Left ventricle myocardium inferior (tissue), 1 donor: ENCODE measurements around the gene SLC38A2. TPM values are rescaled to one million over a fixed set of nuclear protein-coding genes. Genes with fewer than 3 reads are reported as not detected.

ENCODE experiments used
- DNase-seq: peaks from one replicate; pipeline ENCODE4 v3.0.0-alpha.2; 2020
- H3K27ac ChIP-seq: fragments of 200-600 bp; replicated peaks from 2 replicates; pipeline ENCODE4 v1.8.0; 2021
- H3K27me3 ChIP-seq: fragments of 200-600 bp; 2 replicates; pipeline ENCODE4 v1.8.0; 2021; ENCODE audit warnings: low read depth
- H3K36me3 ChIP-seq: fragments of 200-600 bp; 2 replicates; pipeline ENCODE4 v1.8.0; 2021
- H3K4me1 ChIP-seq: fragments of 200-600 bp; 2 replicates; pipeline ENCODE4 v1.8.0; 2021
- H3K4me3 ChIP-seq: fragments of 200-600 bp; 2 replicates; pipeline ENCODE4 v1.8.0; 2021; ENCODE audit warnings: mild to moderate bottlenecking, moderate library complexity
- H3K9me3 ChIP-seq: fragments of 200-600 bp; replicated peaks from 2 replicates; pipeline ENCODE4 v1.8.0; 2021
- CTCF ChIP-seq: fragments of 200-600 bp; IDR thresholded peaks from 2 replicates; pipeline ENCODE4 v1.8.0; 2021; ENCODE audit warnings: antibody characterized with exemption, mild to moderate bottlenecking, borderline replicate concordance
- intact Hi-C: fragments of 100-400 bp; cut with micrococcal nuclease; formaldehyde crosslinking; loops from one replicate; pipeline ENCODE4 v1.11.0; 2022
- total RNA-seq: library from RNA; stranded (reverse); fragmentation: NEBNext Ultra II Directional; extraction: Animal tissue kit (Norgen Biotek cat#: 25700); gene quantifications from one replicate; pipeline ENCODE4 v1.2.1, GENCODE V29; 2021
- donor health status: DM: no; HTN: yes; CAD: no; lungs with severe emphysema.

Gene SLC38A2
- total RNA-seq, 1 donor from 2014 or later = 129 TPM

DNA sequence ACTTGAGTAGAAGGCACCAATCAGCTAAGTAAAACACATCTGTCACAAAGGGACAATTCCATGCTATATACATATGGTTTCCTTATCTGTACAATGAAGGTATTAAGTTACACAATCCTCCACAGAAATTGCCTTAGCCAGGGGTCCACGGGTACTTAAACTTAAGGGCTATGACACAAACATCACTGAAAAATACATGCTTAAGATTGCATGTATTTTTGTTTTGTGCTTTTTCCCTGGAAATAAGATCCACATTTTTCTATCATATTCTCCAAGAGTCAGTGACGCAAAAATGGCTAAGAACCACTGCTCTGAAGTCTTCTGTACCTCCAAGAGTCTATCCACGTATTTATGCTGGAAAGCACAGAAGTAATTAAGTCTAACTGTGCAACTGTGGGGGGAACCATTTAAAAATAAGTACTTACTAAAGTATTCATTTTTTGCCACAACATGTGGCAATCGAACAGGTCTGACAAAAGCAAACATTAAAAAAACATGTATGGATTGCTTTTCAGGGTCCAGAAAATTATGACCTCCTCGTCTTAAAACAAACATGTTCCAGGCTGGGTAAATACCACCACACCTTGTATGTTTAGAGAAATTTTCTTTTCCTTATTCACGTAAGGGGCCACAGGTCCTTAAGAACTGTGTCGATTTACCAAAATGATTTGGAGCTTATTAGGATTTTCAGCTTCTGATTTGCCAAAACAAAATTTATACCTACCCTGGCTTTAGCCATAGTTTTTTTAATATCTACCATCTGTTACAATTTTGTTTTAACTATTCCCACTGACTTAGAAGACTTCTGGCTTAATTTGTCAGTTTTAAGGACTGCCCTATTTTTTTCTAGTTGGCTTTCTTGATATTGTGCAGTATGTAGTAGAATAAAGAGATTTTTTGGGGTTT, 2.8 kb downstream of the SLC38A2 start:
- H3K9me3 ChIP-seq = no peaks in the 10 kb centered on the region
- intact Hi-C loops = loop anchor here (10.0 kb wide), 1 partner anchor 295 kb away; no protein-coding TSS in a partner anchor
- peaks cover 87% of the 10 kb centered on the region for H3K4me1 ChIP-seq
- H3K4me3 ChIP-seq = peak overlapping the region; percentile 94
- no peak for TF ChIP-seq CTCF
- peak overlapping the region; percentile 98 for H3K27ac ChIP-seq
- H3K36me3 ChIP-seq = peaks cover 63% of the 10 kb centered on the region
- H3K27me3 ChIP-seq = no peaks in the 10 kb centered on the region
- no peak for DNase-seq

DNA sequence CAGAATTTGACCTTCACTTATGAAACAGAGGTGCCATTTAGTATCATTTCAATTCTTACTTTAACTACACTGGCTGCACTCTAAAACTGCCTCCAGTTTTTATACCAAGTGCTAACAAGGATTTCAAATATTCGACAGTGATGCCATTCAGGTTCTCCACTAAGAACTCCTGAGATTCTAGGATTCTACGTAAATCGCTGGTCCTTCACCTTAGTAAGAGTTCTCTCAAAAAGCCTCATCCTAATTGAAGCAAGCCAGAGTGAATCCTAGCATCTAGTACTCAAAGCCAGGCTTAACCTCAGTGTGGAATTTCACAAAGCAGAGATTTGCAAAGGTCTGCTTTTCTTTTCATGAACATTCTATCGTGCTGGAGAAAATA, 3.5 kb downstream of the SLC38A2 start:
- H3K27ac ChIP-seq = peak overlapping the region; percentile 98
- H3K27me3 ChIP-seq = no peaks in the 10 kb centered on the region
- intact Hi-C loops = loop anchor here (10.0 kb wide), 1 partner anchor 296 kb away; no protein-coding TSS in a partner anchor
- TF ChIP-seq CTCF = no peak
- H3K36me3 ChIP-seq = peaks cover 70% of the 10 kb centered on the region
- no peak for DNase-seq
- peaks cover 93% of the 10 kb centered on the region for H3K4me1 ChIP-seq
- H3K9me3 ChIP-seq = no peaks in the 10 kb centered on the region
- H3K4me3 ChIP-seq = peak overlapping the region; percentile 94

DNA sequence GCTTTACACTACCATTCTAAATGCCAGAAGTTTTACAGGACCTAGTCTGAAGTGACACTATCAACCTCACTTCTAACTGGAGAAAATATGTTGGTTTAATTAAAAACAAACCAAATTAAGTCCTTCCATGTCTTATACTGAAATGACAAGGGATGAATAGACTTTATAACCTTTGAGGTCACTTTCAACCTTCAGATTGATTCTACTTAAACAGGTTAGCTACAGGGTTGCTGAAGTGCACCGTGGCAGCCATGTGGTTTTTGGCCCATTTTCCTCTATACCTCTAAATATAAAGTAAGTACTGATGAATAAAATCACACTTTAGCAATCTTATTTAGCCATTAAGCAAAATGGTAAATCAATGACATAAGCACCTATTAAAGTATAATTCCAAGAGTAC, 3.9 kb downstream of the SLC38A2 start:
- peaks cover 94% of the 10 kb centered on the region for H3K4me1 ChIP-seq
- TF ChIP-seq CTCF = no peak
- intact Hi-C loops = loop anchor here (10.0 kb wide), 1 partner anchor 296 kb away; no protein-coding TSS in a partner anchor
- H3K9me3 ChIP-seq = no peaks in the 10 kb centered on the region
- peak overlapping the region; percentile 94 for H3K4me3 ChIP-seq
- H3K27ac ChIP-seq = peak overlapping the region; percentile 98
- peaks cover 74% of the 10 kb centered on the region for H3K36me3 ChIP-seq
- DNase-seq = no peak
- H3K27me3 ChIP-seq = no peaks in the 10 kb centered on the region

DNA sequence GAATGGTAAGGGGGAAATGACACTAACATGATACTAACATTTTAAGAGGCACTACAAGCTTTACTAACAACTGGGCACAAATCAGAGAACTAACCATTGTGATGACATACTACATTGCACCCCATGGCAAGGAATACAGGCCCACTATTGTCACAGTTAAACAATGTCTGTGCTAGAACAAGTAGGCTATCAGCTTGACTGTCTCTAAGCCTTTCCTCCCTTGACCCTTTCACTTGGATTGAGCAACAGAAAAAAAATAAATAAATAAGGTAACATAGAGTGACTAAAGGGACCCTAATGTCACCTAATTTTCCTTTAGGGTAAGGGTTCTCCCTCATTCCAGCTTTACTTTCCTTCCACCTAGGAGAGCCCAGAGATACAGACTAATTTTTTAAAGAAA, 4.4 kb downstream of the SLC38A2 start:
- intact Hi-C loops = loop anchor here (10.0 kb wide), 1 partner anchor 297 kb away; no protein-coding TSS in a partner anchor
- Histone ChIP-seq H3K4me3 (peak overlapping the region; percentile 94), H3K9me3 (no peaks in the 10 kb centered on the region), H3K27ac (peak overlapping the region; percentile 98), H3K4me1 (peaks cover 94% of the 10 kb centered on the region), H3K36me3 (peaks cover 79% of the 10 kb centered on the region), H3K27me3 (no peaks in the 10 kb centered on the region)
- TF ChIP-seq CTCF = no peak
- no peak for DNase-seq

- Histone ChIP-seq H3K9me3 (no peaks in the 10 kb centered on the region), H3K36me3 (peaks cover 85% of the 10 kb centered on the region), H3K4me3 (peak overlapping the region; percentile 94), H3K4me1 (peaks cover 97% of the 10 kb centered on the region), H3K27ac (peak overlapping the region; percentile 98), H3K27me3 (no peaks in the 10 kb centered on the region)
- no peak for TF ChIP-seq CTCF
- no peak for DNase-seq
- intact Hi-C loops = loop anchor here (10.0 kb wide), 1 partner anchor 297 kb away; no protein-coding TSS in a partner anchor
Measured at GRCh38 chr12:46367351-46368029, 5.1 kb downstream of the SLC38A2 start.
